DMS153 treated with DMSO at 0.1 percent for 48 hours (cell line): ENCODE measurements around the gene NTRK3.

Source experiments
- DNase-seq: peaks from one replicate; lab custom pipeline; 2025; ENCODE audit not compliant: unreplicated experiment; lab: John Stamatoyannopoulos, UW

NTRK3 gene

GRCh38 chr15:88256279-88257230 lies at the start of gene NTRK3:
TSS of gene NTRK3 (minus strand) at chr15:88256739. CDS start at chr15:88256153, 586 bp downstream.
- DNase-seq: no peak

- no peak for DNase-seq
These were observed 46.9 kb upstream of the NTRK3 start for GRCh38 chr15:88303395-88303794.

- DNase-seq: no peak
These were observed 45.8 kb upstream of the NTRK3 start for GRCh38 chr15:88302373-88302772.

- DNase-seq: no peak
These were observed 44.8 kb upstream of the NTRK3 start for GRCh38 chr15:88301311-88301710.

GRCh38 chr15:88300861-88301260 lies 44.3 kb upstream of the NTRK3 start:
- no peak for DNase-seq

- no peak for DNase-seq
These were observed 43.5 kb upstream of the NTRK3 start for GRCh38 chr15:88300089-88300488.

- no peak for DNase-seq
These were observed 43.0 kb upstream of the NTRK3 start for GRCh38 chr15:88299497-88299896.

GRCh38 chr15:88288661-88289060 lies 32.1 kb upstream of the NTRK3 start:
- DNase-seq: no peak

- no peak for DNase-seq
These were observed 31.7 kb upstream of the NTRK3 start for GRCh38 chr15:88288206-88288605.

- no peak for DNase-seq
These were observed 27.9 kb upstream of the NTRK3 start for GRCh38 chr15:88284318-88284998.

GRCh38 chr15:88282614-88283013 lies 26.1 kb upstream of the NTRK3 start:
- no peak for DNase-seq

- no peak for DNase-seq
These were observed 20.4 kb upstream of the NTRK3 start for GRCh38 chr15:88276821-88277410.

GRCh38 chr15:88275804-88276203 lies 19.3 kb upstream of the NTRK3 start:
- DNase-seq: no peak

- no peak for DNase-seq
These were observed 18.3 kb upstream of the NTRK3 start for GRCh38 chr15:88274553-88275460.

GRCh38 chr15:88272421-88272820 lies 15.9 kb upstream of the NTRK3 start:
- DNase-seq: no peak

- no peak for DNase-seq
These were observed 13.0 kb upstream of the NTRK3 start for GRCh38 chr15:88269356-88270062.

GRCh38 chr15:88267720-88268119 lies 11.2 kb upstream of the NTRK3 start:
- no peak for DNase-seq

- no peak for DNase-seq
These were observed 9.6 kb upstream of the NTRK3 start for GRCh38 chr15:88266170-88266569.

GRCh38 chr15:88264622-88265021 lies 8.1 kb upstream of the NTRK3 start:
- DNase-seq: no peak

- DNase-seq: no peak
These were observed 5.5 kb upstream of the NTRK3 start for GRCh38 chr15:88262064-88262463.
